Stomach (tissue), 4 donors: ENCODE data around the gene ALDH3B1.

Source experiments
- CTCF ChIP-seq, 7 experiments: fragments of 450-650 bp in 4 of 7; fragments of 200-600 bp in 3 of 7; sonication (generic) in 3 of 7; IDR thresholded peaks; one replicate each; pipeline ENCODE4 v1.5.1; 2016 to 2019; ENCODE audit warnings: antibody characterized with exemption in 7 of 7, control low read depth in 2 of 7, mild to moderate bottlenecking in 1 of 7
- EP300 ChIP-seq: sonication (generic); formaldehyde crosslinking; IDR thresholded peaks from one replicate; pipeline ENCODE4 v1.6.1; 2017; ENCODE audit warnings: antibody characterized with exemption
- POLR2A ChIP-seq, 4 donors: fragments of 450-650 bp; IDR thresholded peaks; one replicate each; pipeline ENCODE4 v1.6.1; 2016; ENCODE audit warnings: antibody characterized with exemption in 4 of 4, control low read depth in 2 of 4, mild to moderate bottlenecking in 1 of 4, moderate library complexity in 1 of 4

DNA sequence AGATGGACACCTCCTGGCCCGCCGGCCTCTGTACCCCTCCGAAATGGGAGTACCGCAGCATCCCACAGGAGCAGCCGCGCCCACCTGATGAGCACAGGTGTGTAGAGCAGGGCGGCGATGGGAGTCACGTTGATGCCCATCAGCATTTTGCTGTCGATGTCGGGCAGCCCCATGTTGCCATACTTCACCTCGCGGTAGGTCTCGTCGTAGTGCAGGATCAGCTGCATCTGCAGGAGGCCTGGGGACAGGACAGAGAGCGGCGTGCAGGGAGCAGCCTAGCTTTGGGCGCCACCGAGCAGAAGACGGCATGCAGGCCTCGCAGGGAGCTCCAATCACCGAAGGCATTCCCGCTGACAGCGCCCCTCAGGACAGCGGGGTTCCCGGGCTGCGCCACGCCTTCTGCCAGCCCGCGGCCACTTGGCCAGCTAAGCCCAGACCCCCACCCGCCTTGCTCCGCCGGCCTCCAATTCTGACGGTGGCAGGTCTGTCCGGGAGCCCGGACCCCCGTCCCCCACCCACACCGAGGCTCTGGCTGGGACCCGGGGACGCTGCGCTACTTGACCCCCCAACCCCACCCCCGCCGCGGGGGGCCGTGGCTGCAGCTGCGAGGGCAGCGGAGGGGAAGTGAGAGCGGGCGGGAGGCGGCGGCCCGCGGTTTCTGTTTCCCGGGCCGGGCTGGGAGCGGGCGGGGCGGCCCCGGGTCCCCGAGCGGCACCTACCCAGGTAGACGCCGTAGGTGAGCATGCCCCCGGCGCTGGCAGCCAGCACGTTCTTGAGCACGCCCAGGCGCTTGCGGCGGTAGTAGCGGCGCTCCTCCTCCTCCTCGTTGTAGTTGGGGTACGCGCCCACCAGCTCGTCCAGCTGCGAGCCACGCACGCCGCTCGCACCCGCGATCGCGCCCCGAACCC is 6.9 kb upstream of the ALDH3B1 start:
- TF ChIP-seq CTCF (IDR thresholded peaks at IDR 0.05), result no peak
- no peak for TF ChIP-seq POLR2A (IDR thresholded peaks at IDR 0.05)
- TF ChIP-seq EP300, result no peak
